RPMI8226 (cell line): Measurements from ENCODE around the gene NPDC1.

ENCODE experiments used
- DNase-seq: peaks from one replicate; pipeline ENCODE4 v3.0.0-alpha.2; 2015

The NPDC1 gene, protein sequence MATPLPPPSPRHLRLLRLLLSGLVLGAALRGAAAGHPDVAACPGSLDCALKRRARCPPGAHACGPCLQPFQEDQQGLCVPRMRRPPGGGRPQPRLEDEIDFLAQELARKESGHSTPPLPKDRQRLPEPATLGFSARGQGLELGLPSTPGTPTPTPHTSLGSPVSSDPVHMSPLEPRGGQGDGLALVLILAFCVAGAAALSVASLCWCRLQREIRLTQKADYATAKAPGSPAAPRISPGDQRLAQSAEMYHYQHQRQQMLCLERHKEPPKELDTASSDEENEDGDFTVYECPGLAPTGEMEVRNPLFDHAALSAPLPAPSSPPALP

DNA sequence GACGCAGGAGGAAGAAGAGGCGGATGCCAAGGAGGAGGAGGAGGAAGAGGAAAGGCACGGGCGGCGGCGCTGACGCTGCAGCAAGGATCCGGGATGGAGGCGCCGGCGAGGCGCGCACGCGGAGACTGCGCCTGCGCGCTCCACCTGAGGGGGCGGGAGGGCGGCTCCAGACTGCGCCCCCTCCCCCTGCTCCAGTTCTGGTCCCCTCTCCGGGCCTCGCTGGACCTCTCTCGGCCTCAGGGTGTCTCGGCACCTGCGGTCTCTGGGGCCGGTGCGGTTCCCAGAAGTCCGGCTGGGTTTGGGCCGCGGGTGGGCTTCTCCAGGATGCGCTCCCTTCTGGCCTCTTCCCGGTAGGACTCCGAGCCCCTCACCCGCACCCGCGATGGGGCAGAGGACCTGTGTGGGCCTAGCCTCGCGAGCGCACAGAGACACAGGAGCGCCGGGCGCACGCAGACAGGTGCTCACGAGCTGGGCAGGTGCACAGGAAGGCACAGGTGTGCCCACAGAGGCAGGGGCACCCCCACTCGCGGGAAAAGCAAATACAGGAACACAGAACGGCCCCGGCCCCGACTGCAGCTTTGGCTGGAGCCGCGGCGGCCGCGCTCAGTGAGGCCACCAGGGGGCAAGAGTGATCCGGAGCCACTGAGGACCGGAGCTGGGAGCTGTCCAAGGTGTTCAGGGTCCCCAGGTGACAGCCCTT, at the start of gene NPDC1:
Gene NPDC1, minus strand, starts transcription at position 90 of the 700 bp plus-strand sequence. CDS start 188 bp downstream, outside the sequence.
- peak; percentile 96 for DNase-seq

DNA sequence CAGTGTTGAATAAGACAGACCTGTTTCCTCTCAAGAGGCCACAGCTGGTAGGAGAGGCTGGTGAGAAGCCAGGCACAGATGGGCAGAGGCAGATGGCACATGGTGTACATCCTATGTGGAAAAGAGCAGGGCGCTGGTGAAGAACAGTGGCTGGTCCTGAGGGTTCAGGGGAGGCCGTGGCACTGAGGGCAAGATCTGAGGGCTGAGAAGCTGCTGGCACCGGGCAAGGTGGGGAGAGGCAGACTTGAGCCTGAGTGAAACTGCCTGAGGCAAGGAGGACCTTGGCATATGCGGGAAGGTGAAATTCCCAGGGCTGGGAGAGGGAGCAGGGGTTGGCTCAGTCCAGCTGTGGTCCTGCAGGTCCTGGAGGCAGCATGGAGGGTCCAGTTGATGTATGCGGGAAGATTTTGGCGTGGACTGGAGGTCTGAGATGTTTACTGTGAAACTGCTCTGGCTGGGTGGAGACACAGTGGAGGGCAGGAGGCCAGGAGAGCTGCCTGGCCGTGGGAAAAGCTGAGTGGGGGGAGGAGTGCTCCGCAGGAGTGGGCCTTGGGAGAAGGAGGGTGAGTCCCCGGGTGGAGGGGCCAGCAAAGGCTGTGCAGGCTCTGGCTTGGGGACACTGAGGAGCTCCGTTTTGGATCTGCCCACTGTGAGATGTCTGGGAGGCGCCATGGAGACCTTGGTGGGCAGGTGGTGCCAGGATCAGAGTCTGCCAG, 43.4 kb upstream of the NPDC1 start:
- DNase-seq = no peak

DNA sequence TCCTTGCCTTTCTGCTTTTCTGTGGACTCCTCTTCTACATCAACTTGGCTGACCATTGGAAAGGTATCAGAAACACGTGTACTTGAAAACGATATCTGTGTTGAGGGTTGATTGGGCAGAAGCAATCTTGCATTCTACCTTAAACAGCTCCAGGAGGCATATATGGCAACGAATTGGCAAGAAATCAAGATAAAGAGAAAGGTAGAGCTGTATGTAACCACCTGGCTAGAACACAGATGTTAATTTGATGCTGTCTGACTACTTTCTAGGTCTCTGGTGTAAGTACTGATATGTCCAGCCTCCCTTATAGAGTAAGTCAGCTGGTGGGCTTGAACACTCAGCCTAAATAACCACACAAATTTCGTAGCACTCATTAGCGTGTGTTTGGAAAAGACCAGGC, 42.1 kb upstream of the NPDC1 start:
- DNase-seq = no peak

DNA sequence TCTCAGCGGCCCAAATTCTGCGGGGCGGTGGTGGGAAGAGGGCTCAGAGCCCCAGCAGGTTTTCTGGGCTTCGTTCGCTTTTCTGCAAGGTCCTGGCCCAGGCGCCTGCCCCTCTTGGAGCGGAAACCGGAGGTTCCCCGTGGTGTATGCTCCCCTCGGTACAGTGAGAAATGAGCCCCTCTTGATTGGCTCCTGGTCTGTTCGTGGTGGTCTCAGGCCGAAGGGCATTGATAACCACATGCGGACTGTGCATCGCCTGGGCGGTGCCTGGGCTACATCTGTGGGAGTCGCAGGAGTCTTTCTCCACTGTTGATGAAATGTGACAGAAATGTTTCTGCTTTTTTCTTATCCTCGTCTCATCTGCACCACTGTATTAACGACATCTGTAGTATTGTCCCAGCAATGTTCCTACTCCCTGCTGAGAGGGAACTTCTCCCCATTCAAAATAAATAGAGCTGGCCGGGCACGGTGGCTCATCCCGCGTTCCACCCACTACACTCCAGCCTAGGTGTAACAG, 41.5 kb upstream of the NPDC1 start:
- no peak for DNase-seq

DNA sequence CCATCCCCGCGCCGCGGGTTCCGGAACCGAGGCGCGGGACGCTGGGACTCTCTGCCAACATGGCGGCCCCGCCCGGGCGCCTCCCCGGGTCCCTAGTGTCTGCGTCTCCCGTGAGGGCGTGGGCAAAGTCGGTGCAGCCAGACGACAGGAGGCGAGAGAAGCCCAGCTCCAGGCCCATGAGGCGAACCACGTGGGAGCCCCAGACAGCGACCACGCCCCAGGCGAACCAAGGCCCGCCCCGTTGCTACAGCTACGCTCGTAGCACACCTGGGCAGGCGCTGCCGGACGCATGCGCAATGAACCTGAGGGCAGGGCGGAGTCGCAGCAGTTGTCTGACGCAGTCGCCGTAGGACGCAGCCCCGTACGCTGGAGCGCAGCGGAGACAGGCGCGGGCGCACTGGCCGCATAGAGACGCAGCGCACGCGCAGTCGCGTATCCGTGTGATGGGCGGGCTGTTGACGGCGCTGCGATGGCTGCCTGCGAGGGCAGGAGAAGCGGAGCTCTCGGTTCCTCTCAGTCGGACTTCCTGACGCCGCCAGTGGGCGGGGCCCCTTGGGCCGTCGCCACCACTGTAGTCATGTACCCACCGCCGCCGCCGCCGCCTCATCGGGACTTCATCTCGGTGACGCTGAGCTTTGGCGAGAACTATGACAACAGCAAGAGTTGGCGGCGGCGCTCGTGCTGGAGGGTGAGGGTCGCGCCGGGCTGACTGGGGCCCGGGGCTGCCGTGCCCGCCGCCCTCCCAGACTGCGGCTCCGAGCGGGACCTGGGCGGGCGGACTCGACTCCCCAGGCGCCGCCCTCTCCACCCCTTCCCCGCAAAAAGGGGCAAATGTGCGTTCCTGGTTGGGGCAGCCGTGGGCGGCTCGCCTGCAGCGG, 40.8 kb upstream of the NPDC1 start, which contains the start of gene MAN1B1:
Gene MAN1B1, plus strand, starts transcription at position 455 of the 878 bp plus-strand sequence. Its CDS starts 15 bp downstream, at position 470.
- peak; percentile 100 for DNase-seq

DNA sequence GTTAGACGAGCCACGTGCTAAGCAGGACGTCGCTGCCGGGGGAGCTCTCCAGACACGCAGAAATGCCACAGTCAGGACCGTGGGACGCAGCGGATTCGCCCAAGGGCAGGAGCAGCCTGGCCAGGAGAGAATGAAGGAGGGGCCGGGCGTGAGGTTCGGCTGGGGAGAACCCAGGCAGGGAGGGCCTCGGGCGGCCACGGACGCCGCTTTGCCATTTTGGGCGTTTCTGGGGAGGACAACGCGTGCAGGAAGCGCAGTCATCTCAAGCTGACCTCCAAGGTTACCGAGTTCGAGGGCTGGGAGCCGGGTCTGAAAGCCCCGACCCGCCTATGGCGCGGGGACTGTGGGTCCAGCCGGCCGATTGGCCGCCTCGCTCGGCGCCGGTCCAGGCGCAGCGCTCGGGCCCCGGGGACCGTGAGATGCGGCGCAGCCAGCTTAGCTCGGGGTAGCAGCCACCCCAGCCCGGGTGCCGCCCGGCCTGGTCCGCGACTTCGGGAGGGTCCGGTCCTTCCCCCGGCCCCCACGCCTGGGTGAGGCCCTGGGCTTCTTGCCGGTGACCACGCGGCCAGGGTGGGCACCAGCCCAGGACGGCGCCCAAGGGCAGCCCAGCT, 40.0 kb upstream of the NPDC1 start:
- DNase-seq = peak; percentile 61

DNA sequence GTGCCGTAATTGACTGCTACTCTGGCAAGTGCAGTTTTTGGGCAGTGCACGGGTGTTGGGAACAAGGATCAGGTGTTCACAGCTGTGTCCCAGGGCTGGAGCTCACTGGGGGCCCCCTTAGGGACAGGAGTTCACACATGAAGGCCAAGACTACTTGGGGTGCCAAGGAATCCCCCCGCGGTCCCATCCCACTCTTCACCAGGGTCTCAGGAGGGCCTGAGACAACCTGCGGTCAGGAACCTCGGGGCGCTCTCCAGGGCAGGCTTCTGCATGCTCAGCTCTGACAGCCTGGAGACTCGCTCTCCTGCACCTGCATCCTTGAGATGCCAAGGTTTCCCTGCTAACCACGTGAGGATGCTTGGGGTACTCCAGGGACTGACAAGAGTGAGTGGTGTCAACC, 38.5 kb upstream of the NPDC1 start:
- DNase-seq = no peak

DNA sequence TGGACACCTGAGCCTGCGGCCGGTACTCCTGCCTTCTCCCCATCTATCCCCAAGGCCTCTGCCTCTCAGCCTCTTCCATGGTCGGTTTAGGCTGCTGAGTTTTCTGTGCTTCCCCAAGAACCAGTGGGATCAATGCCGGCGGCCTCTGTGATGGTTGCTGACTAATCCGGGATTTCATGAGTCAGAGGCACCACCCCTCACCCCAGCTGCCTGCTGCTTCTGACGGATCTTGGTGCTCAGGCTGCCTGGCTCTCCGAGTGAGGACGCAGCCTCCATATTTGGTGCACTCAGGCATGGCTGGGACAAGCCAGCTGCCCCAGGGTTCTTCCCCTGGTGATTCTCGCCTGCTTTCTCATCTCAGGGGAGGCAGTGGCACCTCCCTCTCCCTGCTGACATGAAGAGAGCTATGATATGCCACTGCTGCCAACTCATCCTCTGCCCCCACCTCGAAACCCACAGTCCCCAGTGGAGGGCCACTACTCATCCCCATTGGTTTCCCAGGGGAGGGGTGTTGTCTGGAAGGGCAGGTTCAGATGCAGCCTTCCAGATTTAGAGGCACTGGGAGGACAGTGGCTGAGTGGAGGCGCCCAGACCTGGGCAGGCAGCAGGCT, 37.5 kb upstream of the NPDC1 start:
- DNase-seq = no peak

DNA sequence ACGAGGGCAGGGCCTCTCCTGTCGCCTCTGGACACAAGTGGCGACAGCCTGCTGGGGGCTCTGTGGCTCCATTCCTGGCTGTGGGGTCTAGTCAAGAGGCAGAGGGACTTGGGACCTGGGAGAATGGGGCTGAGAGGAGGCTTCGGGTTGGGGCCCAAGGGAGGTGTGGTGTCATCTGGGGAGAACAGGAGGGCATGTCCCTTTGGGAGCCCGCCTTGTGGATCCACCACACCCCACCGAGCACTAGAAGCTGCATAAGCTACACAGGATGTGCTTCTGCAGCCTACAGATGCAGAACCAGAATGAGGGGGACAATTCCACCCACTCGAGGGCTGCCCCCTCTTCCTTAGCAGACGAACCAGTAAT, 36.9 kb upstream of the NPDC1 start:
- no peak for DNase-seq

DNA sequence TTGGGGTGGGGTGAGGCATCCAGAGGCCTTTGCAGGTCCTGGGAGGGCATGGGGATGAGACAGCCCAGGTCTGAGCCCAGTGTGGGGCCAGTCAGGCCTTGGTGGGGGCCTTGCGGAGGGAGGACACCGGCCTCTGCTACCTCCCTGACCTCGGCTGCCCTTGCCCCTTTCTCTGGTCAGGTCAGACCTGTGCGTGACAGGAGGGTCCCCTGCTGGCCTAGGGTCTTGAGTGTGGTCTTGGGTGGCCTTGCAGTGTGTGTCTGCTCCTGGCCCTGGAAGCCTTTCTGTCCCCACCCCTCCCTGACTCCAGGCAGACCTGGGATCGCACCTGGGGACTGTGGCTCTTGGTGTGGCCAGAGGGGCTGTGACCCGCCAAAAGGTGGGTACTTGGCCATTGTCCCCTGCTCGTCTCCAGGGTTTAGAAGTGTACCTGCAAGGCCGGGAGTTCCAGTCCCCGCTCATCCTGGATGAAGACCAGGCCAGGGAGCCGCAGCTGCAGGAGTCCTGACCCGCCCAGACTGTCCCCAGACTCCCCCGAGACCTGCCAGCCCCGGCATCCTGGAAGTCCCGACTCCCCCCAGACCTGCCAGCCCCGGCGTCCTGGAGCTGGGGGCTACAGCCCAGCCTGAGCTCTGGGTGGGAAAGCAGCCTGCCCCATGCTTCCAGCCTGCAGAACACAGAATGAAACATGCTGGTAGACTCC, 36.4 kb upstream of the NPDC1 start:
- DNase-seq = no peak

DNA sequence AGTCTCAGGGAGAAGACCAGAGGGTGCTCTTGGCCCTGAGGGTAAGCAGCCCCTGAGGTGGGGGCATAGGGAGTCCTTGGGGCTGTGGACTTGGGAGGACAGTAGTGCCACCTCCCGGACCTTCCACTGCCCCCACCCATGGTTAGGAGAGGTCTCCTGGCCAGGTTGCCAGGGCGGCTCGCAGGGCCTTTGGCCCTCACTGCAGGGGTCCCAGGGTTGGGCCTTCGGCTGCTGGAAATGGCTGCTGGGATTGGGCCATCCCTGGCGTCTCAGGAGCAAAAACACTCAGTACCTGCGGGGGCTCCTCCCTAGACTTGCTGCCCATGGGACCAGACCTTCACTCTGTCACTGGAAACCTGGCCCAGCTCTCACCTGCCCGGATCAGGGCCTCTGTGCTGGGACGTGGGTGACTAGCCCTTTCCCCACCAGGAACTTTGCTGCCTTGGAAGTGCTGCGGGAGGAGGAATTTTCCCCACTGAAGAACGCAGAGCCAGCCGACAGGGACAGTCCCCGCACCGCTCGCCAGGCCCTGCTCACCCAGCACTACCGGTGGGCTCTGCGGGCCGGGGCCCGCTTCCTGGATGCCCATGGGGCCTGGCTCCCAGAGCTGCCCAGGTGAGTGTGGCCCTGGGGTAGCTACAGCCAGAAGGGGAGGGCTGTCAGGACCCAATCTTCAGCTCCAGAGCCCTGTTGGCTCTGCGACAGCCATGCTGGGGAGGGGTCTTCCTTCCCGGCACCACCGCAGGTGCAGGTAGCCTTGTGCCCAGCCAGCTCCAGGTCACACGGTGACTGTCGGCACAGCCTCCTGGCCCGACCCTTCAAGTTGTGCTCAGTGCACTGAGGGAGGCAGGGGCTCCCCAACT, 34.5 kb upstream of the NPDC1 start:
- no peak for DNase-seq

DNA sequence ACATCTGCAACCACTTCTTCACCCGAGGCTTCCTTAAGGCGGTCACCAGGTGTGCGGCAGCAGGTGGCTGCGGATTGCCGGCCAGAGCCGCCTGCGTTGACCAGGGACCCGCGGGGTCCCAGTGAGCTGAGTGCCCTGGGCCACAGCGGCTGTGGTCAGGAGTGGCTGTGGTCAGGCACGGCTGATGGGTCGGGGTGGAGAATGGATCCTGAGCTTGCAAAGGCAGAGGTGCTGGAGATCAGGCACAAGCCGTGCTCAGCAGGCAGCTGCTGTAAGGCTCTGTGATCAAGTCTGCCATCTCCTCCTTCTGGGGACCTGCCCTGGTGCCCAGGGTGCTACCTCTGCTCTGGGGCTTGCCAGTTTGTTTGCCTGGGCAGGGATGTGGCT, 33.4 kb upstream of the NPDC1 start:
- DNase-seq = no peak

DNA sequence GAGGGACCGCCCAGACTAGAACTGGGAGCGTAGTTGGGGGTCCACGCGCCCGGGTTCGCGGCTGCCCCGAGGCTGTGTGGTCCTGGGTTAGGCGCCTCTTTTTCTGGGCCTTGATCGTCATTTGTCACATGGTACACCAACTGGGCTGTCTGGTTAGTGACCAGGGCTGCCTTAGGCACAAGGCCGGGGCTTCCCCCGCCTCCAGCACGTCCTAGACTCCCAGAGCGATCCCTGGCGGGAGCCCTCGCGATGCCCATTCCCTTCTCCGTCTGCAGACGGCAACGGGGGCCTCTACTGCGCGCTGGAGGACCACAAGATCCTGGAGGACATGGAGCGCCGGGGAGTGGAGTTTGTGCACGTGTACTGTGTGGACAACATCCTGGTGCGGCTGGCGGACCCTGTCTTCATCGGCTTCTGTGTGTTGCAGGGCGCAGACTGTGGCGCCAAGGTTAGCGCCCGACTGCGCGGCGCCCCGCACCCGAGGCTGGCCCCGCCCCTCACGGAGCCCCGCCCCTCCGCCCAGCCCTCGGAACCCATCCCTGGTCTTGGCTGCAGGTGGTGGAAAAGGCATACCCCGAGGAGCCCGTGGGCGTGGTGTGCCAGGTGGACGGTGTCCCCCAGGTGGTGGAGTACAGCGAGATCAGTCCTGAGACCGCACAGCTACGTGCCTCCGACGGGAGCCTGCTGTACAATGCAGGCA, 32.9 kb upstream of the NPDC1 start:
- no peak for DNase-seq

DNA sequence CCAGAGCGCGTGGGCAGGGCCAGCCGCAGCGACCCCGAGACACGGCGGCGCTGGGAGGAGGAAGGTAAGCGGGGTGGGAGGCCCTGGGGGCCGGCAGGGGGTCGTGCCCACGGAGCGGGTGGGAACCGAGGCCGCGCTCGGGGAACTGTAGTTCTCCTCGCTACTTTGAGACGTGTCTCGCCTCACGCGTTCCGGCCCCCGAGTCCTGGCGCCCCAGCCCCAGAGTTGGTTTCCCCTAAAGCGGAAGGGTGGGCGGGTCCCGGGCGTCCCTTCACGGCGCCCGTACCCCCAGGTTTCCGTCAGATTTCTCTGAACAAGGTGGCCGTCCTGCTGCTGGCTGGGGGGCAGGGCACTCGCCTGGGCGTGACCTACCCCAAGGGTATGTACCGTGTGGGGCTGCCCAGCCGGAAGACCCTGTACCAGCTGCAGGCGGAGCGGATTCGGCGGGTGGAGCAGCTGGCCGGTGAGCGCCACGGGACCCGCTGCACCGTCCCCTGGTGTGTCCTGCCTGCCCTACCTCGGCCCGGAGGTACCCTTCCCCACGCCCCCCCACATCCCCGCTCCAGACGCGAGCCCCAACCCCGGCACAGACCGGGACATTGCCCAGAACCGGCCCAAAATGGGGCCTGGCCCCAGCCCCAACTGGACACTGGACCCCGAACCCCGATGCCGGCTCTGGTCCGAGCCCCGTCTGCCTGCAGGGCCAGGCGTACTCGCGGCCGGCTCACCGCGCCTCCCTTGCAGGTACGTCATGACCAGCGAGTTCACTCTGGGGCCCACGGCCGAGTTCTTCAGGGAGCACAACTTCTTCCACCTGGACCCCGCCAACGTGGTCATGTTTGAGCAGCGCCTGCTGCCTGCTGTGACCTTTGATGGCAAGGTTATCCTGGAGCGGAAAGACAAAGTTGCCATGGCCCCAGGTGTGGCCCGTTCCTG, 32.0 kb upstream of the NPDC1 start:
- no peak for DNase-seq

DNA sequence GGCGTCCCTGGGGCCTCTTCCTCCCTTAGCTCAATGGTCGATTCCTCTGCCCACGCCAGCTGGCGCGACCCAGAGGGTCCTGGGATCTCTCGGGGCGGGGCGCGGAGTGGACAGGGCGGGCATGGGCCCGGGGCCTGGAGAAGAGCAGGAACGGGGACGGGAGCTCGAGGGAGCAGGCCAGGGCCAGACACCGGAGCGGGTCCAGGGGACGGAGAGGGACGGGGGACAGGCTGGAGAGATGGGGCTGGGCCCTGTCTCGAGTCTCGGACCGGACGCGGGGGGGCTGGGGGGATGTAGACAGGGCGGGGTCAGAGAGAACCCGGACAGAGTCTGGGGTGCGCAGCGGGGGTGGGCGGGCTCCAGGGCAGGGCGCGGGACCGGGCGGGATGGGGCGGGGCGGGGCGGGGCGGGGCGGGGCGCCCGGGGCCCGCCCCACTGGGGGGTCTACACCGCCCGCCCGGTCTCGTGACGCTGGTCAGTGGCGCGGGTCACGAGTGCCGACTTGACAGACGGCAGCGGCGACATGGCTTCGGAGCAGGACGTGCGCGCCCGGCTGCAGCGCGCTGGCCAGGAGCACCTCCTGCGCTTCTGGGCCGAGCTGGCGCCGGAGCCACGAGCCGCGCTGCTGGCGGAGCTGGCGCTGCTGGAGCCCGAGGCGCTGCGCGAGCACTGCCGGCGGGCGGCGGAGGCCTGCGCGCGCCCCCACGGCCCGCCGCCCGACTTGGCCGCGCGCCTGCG, 31.2 kb upstream of the NPDC1 start, which contains the start of gene UAP1L1:
Gene UAP1L1, plus strand, starts transcription at position 508 of the 738 bp plus-strand sequence. Its CDS starts 16 bp downstream, at position 524.
- DNase-seq = peak; percentile 80

DNA sequence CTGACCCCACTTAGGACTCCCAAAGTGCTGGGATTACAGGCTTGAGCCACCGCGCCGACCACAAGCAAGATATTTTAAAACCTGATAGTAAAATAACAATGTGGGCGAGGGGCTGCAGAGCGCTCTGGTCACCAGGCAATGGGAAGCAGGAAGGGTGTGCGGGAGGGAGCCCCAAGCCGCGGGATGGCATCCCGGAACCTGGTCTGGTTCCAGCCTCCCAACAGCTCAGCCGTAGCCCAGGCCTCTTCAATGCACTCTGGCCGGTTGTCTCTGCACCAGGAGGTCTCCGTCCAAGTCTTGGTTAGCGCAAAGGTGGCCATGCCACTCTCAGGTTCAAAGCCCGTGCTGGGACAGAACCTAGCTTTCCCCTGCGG, 30.6 kb upstream of the NPDC1 start:
- no peak for DNase-seq

DNA sequence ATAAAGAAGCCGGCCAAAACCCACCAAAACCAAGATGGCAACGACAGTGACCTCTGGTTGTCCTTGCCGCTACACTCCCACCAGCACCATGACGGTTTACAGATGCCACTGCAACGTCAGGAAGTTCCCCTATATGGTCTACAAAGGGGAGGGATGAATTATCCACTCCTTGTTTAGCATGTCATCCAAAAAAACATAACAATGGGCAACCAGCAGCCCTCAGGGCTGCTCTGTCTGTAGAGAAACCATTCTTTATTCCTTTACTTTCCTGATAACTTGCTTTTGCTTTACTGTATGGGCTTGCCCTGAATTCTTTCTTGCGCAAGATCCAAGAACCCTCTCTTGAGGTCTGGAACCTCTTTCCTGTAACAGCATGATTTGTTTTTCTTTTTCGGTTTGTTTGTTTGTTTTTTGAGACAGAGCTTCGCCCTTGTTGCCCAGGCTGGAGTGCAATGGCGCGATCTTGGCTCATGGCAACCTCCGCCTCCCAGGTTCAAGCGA, 29.3 kb upstream of the NPDC1 start:
- DNase-seq = no peak
